GM12801 (cell line): ENCODE measurements around the gene C2orf76.

Source experiments
- CTCF ChIP-seq: IDR thresholded peaks from one replicate; pipeline ENCODE4 v1.5.1; 2011; ENCODE audit warnings: control low read depth; ENCODE audit not compliant: insufficient read length; ENCODE audit errors: extremely low read depth

The C2orf76 gene

GRCh38 chr2:119257198-119257597 lies 109.4 kb downstream of the C2orf76 start:
- no peak for TF ChIP-seq CTCF

GRCh38 chr2:119256582-119256921 lies 110.1 kb downstream of the C2orf76 start:
- no peak for TF ChIP-seq CTCF

- TF ChIP-seq CTCF = no peak
These were observed 110.7 kb downstream of the C2orf76 start for GRCh38 chr2:119255760-119256581.

DNA sequence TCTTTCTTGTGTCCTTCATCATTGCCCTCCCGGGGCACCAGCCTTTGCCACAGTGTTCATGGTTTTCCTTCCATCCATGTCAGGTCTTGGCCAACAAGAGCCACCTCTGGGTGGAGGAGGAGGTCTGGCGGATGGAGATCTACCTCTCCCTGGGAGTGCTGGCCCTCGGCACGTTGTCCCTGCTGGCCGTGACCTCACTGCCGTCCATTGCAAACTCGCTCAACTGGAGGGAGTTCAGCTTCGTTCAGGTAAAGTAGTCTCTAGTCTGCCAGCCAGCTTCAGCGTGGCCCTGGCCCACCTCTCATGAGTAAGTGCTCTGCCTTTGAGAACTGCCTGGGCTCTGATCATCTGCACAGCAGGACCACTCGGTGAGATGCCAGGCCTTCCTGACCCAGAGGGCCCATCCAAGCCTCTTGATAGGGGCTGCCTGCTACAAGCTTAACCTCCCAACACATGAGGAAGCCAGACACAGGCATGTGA lies 112.0 kb downstream of the C2orf76 start:
- no peak for TF ChIP-seq CTCF

DNA sequence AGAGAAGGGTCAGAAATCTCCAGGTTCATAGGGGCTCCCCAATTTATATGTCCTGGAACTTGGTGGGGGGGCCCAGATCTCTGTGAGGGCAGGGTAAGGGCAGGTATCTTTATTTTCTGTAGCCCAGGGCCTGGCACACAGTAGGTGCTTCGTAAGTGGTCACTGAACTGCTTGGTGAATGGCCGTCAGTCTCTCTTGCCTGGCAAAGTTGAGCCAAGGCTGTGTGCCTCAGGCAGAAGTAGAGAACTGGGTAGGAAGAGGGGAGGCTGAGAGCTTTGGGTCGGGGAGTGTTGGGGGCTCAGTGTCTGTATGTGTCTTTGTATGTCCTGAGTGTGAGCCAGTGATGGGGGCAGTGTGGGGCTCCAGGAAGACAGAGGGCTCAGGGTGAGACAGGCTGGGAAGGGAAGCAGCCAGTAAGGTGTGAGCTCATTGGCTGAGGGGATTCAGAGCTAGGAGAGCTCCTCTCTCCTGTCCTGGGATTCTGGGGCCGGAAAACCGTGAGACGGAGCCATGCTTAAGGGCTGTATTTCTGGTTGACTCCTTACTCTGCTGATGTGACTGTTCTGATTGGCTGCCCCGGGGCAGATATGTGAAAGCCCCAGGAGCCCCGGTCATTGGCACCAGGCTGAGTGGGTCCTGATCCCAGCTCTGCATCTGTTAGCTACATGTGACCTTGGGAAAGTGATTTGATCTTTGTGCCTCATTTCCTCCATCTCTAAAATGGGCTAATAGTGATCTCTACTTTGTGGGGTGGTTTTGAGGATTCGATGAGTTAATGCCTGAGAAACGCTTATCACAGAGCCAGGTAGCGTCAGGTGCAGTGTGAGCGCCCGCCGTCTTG lies 112.7 kb downstream of the C2orf76 start:
- TF ChIP-seq CTCF = no peak

- no peak for TF ChIP-seq CTCF
These were observed 113.4 kb downstream of the C2orf76 start for GRCh38 chr2:119253114-119253702.
